Measurements from ENCODE around the gene TP53TG5.

- no peak for TF ChIP-seq ELK4 (IDR thresholded peaks at IDR 0.05; ENCODE audit: borderline replicate concordance, low read depth, low read length)
- TF ChIP-seq ZNF121 (tag by site-specific recombination; IDR thresholded peaks at IDR 0.05), result no peak
Measured at GRCh38 chr20:45426320-45427016, 48.3 kb upstream of the TP53TG5 start.

Measured in HEK293 (cell line).